A549 treated with Hydrocortisone at 1 μM for 4 hours (cell line): ENCODE data around the gene DUSP9. TPM values are rescaled to one million over a fixed set of nuclear protein-coding genes. Genes with fewer than 3 reads are reported as not detected.

ENCODE experiments used
- total RNA-seq: library from RNA; stranded (reverse); fragments of 200-300 nt; extraction: Qiagen RNA extraction; gene quantifications from 5 replicates; pipeline ENCODE4 v1.2.3, GENCODE V29; 2022

DUSP9 gene, protein sequence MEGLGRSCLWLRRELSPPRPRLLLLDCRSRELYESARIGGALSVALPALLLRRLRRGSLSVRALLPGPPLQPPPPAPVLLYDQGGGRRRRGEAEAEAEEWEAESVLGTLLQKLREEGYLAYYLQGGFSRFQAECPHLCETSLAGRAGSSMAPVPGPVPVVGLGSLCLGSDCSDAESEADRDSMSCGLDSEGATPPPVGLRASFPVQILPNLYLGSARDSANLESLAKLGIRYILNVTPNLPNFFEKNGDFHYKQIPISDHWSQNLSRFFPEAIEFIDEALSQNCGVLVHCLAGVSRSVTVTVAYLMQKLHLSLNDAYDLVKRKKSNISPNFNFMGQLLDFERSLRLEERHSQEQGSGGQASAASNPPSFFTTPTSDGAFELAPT
- total RNA-seq, result 1.0 to 1.6 TPM (median 1.5 TPM) in 5 replicates

GRCh38 chrX:153646620-153647373 is at the start of gene DUSP9:
TSS of gene DUSP9 (plus strand) at chrX:153647203. CDS start at chrX:153647954, 751 bp downstream.

GRCh38 chrX:153598541-153599191 is 48.3 kb upstream of the DUSP9 start, which contains the start of gene CCNQ:
TSS of gene CCNQ (minus strand) at chrX:153599139. CDS start at chrX:153599073, 66 bp downstream.

GRCh38 chrX:153673428-153674218 is 26.6 kb downstream of the DUSP9 start, which contains the start of gene PNCK:
TSS of gene PNCK (minus strand) at chrX:153673813. CDS start at chrX:153673076, 737 bp downstream.

DNA sequence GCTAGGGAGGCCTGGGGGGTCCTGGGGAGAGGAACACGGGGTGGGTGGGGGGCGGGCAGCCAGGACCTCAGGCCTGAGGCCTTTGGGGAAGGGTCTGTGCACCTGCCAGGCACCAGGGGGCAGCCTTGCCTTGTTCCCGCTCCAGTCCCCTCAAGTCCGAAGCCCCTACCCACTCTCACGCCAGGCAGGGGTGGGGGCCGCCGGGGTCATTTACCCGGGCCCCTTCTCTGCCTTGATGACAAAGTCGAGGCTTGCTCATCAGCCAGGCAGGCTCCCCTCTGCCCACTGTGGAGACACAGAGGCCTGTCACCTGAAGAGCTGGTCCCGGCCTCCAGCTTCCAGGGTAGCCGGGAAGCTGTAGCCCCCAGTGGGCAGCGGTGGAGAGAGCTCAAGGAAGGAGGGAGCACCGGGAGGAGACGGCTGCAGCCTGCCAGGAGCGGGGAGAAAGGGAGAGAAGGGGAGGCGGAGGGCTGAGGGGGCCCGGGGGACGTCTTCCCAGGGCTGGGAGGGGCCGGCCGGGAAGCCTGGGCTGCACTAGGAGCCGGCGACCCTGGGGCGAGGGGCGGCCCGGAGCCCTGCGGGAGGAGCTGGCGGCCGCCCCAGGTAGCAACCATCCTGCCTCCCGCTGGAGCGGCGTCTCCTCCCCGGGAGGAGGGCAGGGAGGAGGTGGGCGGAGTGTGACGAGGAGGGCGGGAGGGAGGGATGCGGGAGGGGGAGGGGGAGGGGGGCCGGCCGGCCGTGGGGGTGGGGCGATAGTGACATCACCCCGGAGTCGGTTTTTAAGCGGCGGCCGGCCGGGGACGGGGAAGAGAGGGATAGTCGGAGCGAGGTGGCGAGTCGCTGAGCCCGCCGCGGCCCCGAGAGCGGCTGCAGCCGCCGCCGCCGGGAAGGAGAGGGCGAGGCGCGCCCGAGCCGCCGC is 40.4 kb downstream of the DUSP9 start, which contains the start of gene SLC6A8:
Gene SLC6A8, plus strand, starts transcription at position 806 of the 919 bp plus-strand sequence. CDS start 649 bp downstream, outside the sequence.

Other genes with a start within 250 kb of the DUSP9 start
- 0.03 TPM in 1 of 5 replicates, not detected in the others for gene PNMA6E, start 245.9 kb upstream of the DUSP9 start, total RNA-seq
- 0.52 to 0.62 TPM (median 0.56 TPM) in 5 replicates for gene ZFP92, start 235.7 kb upstream of the DUSP9 start, total RNA-seq
- 1.2 to 1.8 TPM (median 1.5 TPM) in 5 replicates for gene TREX2, start 201.1 kb upstream of the DUSP9 start, total RNA-seq
- gene HAUS7, start 176.6 kb upstream of the DUSP9 start, total RNA-seq, result 51.1 to 62.7 TPM (median 55.5 TPM) in 5 replicates
- not detected in 5 replicates for gene BGN, start 152.2 kb upstream of the DUSP9 start, total RNA-seq
- 0.05 to 0.31 TPM (median 0.12 TPM) in 5 replicates for gene ATP2B3, start 129.6 kb upstream of the DUSP9 start, total RNA-seq
- 40.9 to 59.7 TPM (median 57.6 TPM) in 5 replicates for gene CCNQ, start 48.1 kb upstream of the DUSP9 start, total RNA-seq
- gene PNCK, start 26.6 kb downstream of the DUSP9 start, total RNA-seq, result 0.13 to 0.44 TPM (median 0.26 TPM) in 3 of 5 replicates, not detected in the others
- 10.0 to 14.5 TPM (median 12.6 TPM) in 5 replicates for gene SLC6A8, start 40.7 kb downstream of the DUSP9 start, total RNA-seq
- 351 to 491 TPM (median 368 TPM) in 5 replicates for gene BCAP31, start 77.2 kb downstream of the DUSP9 start, total RNA-seq
- 2.5 to 4.0 TPM (median 3.6 TPM) in 5 replicates for gene ABCD1, start 77.7 kb downstream of the DUSP9 start, total RNA-seq
- gene PLXNB3, start 117.0 kb downstream of the DUSP9 start, total RNA-seq, result 3.1 to 4.0 TPM (median 3.6 TPM) in 5 replicates
- gene SRPK3, start 133.8 kb downstream of the DUSP9 start, total RNA-seq, result 0.02 to 0.13 TPM (median 0.05 TPM) in 4 of 5 replicates, not detected in the other
- 58.1 to 62.0 TPM (median 60.2 TPM) in 5 replicates for gene IDH3G, start 147.2 kb downstream of the DUSP9 start, total RNA-seq
- gene SSR4, start 147.5 kb downstream of the DUSP9 start, total RNA-seq, result 313 to 452 TPM (median 397 TPM) in 5 replicates
- gene PDZD4, start 183.3 kb downstream of the DUSP9 start, total RNA-seq, result 2.9 to 3.7 TPM (median 3.4 TPM) in 5 replicates
- gene L1CAM, start 239.0 kb downstream of the DUSP9 start, total RNA-seq, result 16.9 to 22.0 TPM (median 19.7 TPM) in 5 replicates